ENCODE results near the gene STAT4. TPM values are rescaled to one million over a fixed set of nuclear protein-coding genes. Genes with fewer than 3 reads are reported as not detected.

Gene STAT4
- polyA plus RNA-seq, 1 donor: 1.5 TPM

DNA sequence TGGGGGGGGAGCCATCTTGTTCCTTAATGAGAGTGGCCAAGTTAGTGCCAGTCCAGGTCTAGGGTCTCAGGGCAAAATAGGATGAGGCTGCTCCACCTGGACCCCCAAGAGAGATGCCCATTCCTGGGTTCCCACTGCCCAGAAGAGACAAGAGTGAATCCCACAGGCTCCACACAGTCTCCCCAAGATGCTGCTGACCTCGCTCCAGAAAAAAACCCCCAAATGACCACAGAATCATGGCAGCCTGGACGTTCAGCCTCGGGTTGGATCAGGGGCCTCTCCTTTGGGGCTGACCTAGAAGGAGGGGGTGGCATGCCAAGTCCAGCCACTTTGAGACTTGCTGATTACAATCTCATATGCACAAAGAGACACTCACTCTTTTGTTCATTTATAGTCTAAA is 161.9 kb downstream of the STAT4 start:
- no peak for DNase-seq

DNA sequence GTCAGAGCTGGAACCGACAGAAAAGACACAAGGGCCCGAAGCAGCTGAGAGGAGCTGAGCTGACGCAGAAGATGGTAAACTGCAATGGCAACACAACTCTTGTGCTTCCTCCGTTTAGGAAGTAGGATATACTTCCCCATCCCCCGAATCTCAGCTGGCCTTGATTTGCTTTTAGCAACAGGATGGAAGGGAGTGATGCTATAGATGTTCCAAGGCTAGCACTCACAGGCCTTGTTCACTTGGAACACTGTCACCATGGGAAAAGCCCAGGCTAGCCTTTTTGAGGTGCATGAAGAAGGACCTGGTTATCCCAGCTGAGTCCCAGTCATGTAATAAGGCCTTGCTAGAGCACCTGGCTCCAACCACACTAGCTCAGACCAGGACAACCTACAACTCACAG is 162.9 kb downstream of the STAT4 start:
- no peak for DNase-seq

DNA sequence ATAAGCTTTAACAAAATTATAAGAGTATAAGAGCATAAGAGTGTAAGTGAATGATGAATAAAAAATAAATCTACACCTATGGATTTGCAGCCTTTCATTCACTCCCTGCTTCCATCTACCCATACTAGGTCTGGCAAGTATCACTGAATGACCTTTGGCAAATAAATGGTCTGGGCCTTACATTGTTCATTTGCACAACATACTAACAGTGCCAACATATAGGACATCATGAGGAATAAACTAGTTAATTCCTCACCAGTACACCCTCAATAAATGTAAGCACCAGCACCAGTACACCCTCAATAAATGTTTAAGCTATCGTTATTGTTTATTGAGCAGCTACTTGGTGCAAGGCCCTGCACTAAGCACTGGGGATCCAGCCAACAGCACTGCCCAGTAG is 163.7 kb downstream of the STAT4 start:
- no peak for DNase-seq

DNA sequence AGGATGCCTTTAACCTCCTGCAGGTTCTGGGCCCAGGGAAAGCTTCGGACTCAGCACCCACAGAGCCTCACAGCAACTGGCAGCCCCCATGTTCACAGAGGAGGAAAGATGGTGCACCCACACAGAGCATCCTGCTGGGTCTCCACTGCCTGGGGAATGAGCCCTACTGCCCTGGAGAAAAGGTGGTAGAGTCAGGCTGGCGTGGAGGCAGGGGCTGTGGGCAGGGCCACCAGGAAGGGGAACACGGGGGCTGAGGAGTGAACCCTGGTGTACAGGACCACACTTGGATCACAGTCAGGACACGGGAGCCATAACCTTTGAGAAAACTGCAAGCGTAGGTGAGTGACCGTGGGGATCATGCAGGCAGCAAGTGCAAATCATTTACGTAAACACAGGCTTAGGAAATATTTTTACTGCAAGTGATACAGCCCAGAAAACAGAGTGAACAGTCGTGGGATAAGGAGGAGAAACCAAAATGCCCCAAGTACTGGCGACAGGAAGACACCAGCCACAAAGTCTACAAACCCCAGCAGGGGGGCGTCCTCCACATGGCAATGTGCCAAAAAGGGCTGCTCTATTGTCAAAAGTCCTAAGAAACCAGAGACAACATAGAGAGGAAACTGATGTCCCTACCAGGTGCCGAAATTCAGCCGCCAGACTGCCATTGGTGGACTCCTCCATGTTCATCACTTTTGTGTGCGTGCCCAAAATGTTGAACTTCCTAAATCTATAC is 164.4 kb downstream of the STAT4 start:
- DNase-seq: no peak

DNA sequence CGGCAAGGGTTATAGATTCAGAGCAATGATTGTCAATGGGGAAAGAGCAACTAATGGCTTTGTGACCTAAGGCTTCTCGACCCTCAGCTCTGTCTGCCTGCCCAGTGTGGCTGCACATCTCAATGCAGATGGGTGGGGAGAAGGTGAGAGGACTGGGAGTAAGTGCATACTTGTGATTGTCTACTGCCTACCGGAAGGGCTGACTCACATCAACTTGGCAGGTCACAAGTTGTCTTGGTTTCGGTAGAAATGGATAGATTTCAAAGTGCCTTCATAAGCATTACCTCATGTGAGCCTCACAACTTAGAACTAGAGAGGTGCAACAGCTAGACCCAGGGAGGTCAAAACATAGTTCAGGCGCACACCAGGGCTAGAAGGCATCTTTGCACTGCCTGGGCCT is 166.2 kb downstream of the STAT4 start:
- DNase-seq: no peak

DNA sequence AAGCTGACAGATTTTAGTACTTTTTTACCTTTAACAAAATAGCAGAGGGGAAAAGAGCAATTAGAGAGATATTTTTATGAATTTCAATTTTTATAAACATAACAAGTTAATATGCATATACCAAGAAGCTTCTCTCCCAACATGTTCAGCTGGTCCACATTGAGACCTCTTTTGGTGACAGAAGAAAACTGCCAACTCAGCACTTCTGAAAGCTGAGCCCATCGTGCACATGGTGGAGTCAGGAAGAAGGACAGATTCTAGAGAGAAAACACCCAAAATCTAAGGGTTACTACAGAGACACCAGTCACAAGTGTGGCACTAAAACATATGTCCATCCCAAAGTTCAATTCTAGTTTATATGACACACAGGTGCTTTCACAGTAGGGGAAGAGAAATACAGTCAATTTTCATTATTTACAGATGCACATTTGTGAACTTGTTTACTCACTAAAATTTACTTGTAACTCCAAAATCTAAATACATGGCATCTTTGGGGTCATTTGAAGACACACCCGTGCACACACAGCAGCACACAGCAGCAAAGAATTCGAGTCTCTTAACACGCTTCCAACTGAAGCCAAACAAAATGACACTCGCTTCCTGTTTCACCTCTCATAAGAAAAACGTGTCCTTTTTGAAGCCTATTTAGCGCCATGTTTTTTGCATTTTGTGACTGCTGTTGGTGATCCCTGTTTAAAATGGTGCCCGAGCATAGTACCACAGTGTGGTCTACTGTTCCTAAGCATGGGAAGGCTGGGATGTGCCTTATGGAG is 168.3 kb downstream of the STAT4 start:
- DNase-seq: no peak

DNA sequence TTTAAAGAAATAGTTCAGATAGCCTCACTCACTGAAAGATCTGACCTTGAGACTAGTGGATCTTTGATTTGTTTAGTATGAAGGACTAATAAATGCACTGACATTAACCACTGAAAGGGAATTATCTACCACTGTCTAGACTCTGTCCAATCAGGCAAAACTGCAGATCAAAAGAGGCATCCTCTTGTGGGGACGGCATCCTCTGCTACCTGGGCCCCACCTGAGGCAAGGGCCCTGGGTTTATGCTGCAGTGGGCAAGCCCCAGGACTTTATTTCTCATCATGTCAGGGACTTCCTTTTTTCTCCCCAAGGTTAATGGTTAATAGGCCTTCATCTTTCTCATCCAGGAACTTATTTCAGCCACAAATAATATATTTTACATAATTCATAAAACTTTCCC is 169.1 kb downstream of the STAT4 start:
- DNase-seq: no peak

DNA sequence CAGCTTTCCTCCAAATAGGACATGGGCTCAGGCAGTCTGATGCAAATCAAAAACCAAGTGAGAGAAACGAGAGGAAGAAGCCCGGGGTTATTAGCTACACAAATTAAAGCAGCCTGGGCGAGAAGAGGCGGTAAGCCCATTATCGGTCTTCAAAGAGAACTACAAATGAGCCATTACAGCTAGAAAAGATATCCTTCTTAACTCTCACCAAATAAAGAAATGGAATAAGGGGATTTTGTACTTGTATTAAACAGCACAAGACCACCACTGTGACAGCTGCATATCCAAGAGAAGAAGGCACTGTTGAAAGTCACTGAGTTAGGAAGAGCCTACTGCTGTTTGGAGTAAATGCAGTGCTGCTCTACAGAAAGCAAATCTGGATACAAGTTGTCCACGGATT is 169.5 kb downstream of the STAT4 start:
- DNase-seq: no peak

DNA sequence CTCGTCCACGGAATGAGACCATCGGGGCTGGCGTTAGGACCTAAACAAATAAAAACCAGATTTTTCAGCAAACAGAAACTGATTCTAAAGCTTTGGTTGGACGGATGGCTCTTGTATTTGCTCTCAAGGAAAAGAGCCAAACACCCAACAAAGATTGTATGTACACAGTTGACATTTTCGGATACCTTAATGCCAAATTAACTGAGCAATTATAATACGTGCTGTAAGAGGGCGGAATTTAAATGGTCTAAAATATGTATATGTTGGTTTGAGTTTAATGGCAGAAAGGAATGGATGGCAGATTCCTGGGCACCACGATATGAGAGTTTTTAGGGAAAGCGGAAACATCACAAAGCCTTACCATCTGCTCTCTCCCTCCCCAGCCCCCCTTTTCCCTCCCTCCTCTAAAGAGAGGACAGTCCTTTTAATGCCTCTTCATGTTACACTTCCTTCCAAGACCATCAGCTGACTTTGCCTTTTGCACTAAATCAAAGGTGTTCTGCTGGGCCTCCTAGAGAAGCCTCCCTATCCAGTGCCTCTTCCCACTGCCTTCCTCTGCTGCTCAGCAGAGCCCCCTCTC is 170.1 kb downstream of the STAT4 start:
- DNase-seq: no peak

DNA sequence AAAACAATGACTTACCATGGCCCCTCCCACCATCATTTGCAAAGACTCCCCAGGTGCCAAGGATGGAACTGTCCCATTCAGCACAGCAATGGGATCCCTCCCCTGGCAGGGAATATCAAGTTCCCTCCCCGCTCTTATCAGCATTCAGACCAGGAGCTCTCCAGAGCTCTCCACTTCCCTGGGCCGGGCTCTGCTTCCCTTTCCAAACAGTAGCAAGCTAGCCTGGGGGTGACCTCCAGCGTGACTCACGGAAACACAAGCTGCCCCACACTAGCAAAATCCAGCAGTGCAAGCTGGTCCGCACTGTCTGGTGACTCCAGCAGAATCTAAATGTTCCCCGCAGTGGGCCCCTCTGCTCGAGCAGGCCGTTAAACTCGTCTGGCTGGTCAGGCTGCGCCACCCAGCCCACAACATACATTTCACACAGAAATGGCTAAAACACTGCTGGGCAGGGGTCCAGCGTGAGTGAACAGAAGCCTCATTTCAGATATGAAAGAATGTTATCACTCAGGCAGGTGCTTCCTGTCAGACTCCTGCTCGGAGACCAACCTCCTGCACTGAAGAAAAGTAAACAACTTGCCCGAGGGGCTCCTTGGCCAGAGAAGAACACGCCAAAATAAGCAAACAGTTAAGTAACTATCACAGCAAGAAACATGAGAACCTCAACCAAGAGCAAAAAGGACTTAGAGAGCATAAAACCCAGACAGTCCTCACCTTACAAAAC is 170.7 kb downstream of the STAT4 start:
- DNase-seq: peak; percentile 32

Other genes with a start within 250 kb of the STAT4 start
- 36.5 TPM for gene STAT1, start 136.8 kb downstream of the STAT4 start, polyA plus RNA-seq (ENCODE audit: insufficient read length)
- gene MYO1B, start 94.4 kb upstream of the STAT4 start, polyA plus RNA-seq (ENCODE audit: insufficient read length): 82.6 TPM

Data from hindlimb muscle (tissue), 1 donor.